Stimulated activated CD8-positive, alpha-beta memory T cell treated with anti-CD3 and anti-CD28 coated beads, Interleukin-7, amount 100 ng/mL, for 24 hours (primary cell): ENCODE data around the gene TNFAIP2.

Experiments
- DNase-seq: peaks from one replicate; pipeline ENCODE4 v3.0.0-alpha.2; 2020; ENCODE audit warnings: low read depth

The TNFAIP2 gene

DNA sequence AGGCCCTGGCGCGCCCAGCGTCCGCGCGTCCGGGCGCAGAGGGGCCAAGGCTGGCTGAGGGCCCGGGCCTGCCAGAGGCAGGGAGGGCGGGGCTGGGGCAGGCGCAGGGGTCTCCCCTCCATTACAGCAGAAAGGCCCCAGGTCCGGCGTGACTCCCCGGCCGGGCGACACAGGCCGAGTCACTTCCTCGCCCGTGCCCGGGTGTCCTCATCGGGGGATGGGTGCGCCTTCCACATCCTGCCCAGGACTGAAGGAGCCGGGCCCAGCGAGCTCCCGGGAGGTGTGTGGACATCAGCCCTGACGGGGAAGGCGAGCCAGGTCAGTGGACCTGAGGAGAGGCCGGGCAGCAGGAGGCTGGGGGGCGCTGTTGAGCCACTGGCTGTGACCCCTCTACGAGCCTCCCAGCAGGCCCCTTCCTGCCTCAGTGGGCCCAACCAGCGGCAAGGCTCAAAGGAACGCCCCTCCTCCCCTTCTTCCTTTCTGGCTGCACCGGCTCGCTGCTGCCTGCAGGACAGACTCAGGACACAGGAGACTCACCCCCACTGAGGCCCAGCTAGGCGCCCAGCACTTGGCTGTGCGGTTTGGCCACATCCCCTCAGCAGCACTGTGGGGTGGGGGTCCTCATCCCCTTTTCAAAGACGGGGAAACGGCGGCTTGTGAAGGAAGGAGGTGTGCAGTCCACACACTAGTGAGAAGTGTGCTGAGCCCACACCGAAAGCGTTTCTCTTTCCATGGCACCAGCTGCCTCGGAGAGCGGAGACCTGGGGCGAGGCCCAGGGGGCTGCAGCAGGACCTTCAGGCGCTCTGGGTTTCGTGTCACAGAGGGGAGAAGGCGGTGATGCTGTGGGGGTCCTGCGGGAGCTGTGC lies 606 bp downstream of the TNFAIP2 start:
- no peak for DNase-seq

DNA sequence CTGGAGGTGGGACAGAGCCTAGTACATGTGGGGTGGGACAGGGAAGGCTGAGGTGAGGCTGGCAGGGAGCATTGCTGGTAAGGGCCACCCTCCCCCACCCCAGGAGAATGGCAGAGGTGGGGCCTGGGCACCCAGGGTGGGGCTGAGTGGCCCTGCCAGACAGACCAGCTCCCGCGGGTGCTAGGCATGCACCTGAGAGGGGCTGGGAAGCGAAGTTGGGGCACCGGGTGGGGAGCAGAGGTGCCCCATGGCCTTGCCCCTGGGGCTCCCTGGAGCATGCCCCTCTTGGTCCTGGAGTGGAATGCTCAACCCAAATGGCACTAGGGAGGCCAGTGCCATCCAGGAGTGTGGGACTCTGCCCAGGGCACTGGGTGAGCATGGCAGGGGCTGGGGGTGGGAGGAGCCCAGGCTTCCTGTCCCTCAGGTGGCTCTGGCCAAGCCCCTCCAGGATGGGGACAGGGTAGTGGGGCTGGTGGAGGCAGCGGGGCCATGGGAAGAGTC lies 1.3 kb downstream of the TNFAIP2 start:
- DNase-seq, result no peak

DNA sequence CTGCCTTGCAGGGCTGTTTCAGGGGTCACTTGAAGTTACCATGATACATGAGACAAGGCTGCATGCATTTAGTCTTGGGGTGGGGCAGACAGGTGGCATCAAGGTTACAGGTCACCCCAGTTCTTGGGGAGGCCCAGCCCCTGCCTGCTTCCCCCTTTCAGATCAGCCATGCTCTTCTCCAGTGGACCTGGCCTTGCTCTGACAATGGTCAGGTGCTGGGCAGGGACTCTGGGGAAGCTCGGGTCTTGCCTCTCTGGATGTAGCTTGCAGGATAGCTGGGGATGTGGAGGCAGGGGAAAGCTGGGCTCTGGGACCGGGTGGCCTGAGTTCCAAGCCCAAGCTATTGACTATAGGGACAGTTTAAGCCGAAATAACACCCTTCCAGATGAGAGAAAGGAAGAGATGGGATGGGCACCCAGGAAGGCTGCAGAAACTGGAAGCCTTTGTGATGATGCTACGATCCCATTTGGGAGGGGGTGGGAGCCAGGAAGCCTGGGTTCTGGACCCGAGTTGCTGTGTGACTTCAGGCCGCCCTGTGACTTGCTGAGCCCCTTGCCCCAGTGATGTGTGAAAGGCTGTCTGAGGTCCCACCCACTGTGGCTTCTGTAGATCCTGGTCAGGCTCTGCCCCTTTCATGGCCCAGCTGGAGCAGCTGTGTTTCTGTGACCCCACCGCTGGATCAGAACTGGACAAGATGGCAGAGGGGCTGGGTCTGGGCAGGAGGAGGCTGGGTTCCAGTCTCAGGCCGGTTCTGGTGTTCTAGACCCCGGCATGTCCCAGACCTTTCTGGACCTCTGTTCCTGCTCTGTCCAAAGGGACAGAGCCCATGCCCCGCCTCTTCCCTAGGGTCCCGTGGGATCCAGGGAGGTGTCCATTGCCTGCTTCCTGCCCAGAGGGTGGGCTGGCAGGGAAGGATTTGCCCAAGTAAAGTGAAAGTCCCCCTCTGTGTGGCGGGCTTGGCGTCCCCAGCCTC lies 2.1 kb downstream of the TNFAIP2 start:
- DNase-seq, result no peak

DNA sequence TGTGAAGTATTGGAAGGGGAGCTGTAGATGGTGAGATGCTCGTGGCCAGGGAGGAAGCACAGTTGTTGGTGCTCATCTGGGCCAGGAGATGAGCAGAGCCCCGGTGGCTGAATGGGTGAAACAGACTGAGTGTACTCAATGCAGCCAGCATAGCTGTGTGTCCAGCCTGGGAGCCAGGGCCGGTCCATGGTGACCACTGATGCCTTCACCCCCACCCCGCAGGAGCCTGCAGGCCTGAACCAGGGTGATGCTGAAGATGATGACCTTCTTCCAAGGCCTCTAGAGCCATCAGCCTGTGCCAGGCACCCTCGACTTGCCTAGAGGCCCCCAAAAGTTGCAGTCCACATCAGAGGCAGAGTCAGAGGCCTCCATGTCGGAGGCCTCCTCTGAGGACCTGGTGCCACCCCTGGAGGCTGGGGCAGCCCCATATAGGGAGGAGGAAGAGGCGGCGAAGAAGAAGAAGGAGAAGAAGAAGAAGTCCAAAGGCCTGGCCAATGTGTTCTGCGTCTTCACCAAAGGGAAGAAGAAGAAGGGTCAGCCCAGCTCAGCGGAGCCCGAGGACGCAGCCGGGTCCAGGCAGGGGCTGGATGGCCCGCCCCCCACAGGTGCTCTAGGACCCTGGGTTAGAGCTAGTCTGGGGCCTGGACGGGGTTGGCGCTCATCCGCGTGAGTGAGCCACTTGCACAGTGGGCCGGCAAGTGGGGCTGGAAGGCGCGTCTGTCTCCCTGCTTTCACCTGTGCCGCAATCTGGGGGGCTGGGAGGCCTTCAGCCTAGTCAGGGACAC lies 3.0 kb downstream of the TNFAIP2 start:
- DNase-seq, result no peak

DNA sequence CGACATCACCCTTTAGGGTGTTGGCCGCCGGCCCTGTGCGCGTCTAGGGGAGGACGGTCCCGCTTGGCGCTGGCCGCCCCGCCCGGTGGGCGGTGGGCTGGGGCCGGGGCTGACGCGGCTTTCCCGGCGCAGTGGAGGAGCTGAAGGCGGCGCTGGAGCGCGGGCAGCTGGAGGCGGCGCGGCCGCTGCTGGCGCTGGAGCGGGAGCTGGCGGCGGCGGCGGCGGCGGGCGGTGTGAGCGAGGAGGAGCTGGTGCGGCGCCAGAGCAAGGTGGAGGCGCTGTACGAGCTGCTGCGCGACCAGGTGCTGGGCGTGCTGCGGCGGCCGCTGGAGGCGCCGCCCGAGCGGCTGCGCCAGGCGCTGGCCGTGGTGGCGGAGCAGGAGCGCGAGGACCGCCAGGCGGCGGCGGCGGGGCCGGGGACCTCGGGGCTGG lies 3.6 kb downstream of the TNFAIP2 start:
- no peak for DNase-seq

DNA sequence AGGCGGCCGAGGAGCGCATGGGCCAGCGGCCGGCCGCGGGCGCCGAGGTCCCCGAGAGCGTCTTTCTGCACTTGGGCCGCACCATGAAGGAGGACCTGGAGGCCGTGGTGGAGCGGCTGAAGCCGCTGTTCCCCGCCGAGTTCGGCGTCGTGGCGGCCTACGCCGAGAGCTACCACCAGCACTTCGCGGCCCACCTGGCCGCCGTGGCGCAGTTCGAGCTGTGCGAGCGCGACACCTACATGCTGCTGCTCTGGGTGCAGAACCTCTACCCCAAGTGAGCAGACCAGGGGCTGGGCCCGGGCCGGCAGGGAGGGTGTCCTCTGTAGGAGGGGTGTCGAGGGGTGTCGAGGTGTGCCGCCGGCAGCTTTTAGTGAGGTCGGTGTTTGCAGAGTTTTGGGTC lies 4.1 kb downstream of the TNFAIP2 start:
- DNase-seq, result no peak

DNA sequence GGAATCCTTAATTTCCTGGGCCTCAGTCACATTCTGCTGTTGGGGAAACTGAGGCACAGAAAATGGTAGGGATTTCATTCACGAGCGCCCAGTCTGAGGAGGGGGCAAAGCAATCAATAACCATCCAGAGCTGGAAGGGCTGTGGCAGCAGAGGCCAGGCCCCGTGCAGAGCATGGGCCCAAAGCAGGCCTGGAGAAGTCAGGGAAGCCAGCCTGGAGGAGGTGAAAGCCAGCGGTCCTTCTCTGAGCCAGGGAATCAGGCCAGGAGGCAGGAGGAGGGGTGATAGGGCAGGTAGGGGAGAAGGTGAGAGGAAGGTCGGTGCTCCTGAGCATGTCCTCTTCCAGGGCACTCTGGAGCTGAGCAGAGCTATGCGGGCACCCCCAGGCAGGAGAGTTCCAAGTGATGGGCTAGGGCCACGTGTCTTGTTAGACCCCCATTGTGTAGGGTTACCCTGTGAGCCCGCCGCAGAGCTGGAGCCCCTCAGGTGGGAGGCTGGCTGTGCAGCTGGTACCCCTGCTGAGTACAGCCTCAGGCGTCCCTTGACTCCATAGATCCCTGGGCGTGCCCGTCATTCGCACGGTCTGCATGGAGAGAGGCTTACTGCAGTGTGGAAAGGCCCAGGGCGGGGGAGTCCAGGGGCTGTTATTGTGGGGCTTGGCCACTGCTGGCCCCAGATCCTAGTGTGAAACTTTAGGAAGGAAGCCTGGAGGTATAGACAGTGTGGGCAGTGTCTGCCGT lies 4.8 kb downstream of the TNFAIP2 start:
- DNase-seq, result no peak

DNA sequence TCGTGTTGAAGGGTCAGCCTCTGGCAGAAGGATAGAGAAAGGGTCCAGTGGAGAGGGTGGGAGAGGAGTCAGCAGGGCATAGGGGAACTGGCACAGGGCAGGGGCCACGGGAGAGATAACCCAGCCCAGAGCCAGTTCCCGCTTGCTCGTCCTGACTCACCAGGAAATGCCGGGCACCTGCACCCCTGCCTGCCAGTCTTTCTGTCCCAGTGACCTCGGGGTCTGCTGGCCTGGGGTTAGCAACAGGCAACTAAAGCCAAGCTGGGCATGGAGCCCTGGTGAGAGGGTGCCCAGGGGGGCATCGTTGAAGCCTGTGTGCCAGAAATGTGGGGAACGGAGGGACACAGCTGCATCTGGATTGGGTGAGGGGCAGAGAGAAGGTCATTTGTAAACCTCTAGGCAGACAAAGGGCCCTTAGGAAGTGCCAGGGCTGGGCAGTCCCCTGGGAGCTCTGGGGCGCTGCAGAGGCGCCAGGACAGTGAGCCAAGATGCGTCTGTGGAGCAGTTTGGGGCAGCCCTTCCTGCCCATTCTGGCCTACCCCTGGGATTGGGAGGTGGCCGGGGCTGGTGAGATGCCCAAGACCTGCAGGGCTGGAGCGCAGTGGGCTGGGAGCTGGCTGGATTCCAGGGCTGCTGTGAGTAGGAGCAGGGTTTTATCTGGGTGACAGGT lies 5.5 kb downstream of the TNFAIP2 start:
- DNase-seq, result no peak

DNA sequence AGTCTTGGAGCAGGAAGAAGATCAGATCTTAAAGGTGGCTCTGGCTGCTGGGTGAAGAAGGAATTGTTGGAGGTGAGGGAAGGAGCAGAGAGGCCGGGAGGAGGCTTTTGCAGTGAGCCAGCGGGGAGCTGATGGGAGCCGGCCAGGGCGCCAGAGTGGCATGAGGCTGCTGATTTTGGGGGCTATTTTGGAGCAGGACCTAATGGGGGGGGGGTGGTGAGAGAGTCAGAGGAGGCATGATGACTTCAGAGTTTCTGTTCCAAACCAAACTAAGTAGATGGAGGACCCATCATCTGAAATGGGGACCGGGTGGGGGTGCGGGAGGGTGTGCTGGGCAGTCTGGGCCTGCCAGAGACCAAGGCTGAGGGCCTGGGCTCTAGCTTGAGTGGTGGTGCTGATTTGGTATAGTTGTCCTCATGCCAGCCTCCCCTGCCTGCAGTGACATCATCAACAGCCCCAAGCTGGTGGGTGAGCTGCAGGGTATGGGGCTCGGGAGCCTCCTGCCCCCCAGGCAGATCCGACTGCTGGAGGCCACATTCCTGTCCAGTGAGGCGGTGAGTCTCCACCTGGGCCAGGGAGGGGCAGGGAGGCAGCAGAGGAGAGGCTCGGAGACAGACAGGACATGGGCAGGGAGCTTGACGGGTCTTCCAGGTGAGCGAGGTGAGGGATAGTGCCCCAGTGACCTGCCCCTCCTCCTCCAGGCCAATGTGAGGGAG lies 6.2 kb downstream of the TNFAIP2 start:
- no peak for DNase-seq

DNA sequence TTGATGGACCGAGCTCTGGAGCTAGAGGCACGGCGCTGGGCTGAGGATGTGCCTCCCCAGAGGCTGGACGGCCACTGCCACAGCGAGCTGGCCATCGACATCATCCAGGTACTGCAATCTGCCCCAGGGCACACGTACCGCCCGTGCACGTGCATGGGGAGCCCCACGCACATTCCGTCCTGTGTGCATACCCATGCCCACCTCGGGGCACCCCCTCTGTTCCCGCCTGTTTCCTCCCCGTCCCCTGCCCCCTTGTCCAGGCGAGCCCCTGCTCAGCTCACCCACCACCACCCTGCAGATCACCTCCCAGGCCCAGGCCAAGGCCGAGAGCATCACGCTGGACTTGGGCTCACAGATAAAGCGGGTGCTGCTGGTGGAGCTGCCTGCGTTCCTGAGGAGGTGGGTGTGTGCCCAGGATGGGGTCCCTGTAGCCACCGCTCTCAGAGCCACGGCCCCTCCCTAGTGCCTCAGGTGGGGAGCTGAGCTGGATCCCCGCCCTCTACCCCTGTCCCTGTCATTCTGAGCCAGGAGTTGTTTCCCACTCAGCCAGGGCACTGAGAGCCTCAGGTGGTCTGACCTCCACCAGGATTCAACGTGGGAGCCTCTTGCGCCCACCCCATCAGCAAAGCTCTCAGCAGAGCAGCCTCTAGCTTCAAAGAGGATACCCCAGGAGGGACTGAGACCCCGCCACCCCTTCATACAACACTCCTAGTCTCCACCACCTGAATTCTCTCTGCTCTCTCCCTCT lies 6.9 kb downstream of the TNFAIP2 start:
- no peak for DNase-seq

DNA sequence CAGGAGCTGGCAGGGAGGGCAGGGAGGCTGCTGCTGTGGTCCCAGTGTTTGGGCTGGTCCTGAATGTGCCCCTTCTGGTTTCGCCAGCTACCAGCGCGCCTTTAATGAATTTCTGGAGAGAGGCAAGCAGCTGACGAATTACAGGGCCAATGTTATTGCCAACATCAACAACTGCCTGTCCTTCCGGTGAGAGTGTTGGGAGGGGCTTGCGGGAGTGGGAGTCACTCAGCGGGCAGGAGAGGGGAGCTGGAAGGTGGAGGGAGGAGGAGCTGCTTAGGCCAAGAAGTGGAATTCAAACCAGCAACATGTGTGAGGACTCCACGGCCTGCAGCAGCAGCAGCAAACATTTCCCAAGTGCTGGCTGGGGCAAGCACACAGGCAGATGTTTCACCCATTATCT lies 7.7 kb downstream of the TNFAIP2 start:
- no peak for DNase-seq

DNA sequence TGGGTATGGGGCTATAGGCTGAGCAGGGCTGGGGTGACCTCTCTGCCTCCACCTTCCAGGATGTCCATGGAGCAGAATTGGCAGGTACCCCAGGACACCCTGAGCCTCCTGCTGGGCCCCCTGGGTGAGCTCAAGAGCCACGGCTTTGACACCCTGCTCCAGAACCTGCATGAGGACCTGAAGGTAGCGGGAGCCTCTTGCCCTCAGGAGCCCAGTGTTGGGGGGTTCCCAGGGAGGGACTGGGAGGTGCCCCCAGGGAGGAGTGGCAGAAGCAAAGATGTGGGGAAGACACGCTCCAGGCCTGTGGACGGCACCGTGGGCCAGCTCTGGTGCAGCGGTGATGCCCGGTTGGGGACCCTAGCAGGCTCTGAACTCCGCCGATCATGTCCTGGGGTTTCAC lies 8.3 kb downstream of the TNFAIP2 start:
- no peak for DNase-seq

DNA sequence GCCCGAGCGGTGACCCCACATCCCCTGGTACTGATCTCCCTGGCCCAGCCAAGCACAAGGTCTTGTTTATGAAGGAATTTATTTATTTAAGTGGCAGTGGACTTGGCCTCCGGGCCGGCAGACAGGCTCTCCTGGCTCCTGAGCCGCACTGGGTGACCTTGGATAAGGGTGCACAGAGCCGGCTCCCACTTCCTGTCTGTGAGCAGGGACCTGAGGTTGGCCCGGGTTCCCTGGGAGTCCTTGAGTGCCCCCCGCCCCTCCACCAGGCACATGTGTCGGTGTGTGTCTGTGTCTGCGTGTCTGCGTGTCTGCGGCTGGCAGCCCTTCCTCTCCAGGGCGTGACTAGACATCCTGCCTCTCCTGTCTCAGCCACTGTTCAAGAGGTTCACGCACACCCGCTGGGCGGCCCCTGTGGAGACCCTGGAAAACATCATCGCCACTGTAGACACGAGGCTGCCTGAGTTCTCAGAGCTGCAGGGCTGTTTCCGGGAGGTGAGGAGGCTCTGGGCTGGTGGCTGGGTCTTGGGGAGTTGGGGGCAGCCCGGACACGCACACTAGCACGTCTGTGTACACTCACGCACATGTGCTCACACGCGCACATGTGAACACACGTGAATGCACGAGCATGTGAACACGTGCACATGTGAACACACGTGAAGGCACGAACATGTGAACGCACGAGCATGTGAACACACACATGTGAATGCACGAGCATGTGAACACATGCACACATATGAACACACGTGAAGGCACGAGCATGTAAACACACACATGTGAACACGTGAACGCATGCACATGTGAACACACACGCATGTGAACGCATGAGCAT lies 9.3 kb downstream of the TNFAIP2 start:
- DNase-seq, result no peak

DNA sequence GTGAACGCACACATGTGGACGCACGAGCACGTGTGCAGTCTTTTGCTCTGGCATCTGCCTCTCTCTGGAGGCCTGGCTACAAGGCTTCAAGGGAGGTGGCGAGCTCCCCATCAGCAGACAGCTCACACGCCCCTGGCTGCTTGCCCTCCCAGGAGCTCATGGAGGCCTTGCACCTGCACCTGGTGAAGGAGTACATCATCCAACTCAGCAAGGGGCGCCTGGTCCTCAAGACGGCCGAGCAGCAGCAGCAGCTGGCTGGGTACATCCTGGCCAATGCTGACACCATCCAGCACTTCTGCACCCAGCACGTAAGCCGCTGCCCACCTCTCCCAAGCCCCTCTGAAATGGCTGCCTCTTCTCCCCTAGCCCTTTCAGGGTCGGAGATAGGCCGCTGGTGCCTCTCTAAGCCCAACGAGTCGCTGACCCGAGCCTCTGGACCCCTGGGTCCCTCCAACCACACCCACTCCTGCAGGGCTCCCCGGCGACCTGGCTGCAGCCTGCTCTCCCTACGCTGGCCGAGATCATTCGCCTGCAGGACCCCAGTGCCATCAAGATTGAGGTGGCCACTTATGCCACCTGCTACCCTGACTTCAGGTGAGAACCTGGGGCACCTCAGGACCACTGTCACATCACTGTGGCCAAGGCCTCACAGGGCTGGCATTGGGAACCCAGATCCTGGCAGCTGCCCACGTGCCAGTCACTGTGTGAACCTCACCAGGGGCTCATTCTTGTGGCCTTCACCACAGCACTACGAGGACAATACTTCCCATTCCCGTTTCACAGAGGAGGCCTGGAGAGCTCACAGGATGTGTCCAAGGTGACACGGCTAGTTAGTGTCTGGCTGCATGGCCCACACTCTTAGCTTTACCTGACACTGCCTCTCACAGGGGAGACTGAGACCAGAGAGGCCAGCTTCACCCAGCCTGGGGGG lies 10.2 kb downstream of the TNFAIP2 start:
- no peak for DNase-seq

DNA sequence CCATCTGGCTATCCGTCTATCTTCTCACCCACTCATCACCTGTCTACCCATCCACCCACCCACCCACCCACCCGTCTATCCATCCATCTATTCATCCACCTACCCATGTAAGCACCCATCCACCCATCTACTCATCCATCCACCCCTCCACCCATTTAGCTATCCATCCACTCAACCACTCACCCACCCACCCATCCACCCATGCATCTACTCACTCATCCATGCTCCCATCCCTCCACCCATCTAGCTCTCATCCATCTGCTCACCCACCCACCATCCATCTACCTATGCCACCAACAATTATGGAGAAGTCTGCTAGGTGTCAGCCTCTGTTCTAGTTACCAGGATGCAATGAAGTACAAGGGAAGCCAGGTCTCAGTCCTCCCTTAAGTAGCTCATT lies 11.1 kb downstream of the TNFAIP2 start:
- DNase-seq, result no peak

DNA sequence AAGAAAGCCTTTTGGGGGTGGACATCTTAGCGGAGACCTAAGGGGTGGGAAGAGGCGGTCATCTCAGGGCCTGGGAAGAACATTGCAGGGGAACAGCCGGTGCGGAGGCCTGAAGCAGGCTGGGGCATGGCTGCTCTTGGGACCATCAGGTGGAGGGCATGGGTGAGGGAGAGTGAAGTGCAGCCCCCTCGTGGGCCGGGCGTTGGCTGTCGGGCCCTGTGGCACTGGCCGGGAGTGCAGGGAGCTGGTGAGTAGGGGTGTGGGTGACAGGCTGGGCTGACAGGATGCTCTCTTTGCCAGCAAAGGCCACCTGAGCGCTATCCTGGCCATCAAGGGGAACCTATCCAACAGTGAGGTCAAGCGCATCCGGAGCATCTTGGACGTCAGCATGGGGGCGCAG lies 11.7 kb downstream of the TNFAIP2 start:
- no peak for DNase-seq
